ENCODE data around the gene FXYD2.

DNA sequence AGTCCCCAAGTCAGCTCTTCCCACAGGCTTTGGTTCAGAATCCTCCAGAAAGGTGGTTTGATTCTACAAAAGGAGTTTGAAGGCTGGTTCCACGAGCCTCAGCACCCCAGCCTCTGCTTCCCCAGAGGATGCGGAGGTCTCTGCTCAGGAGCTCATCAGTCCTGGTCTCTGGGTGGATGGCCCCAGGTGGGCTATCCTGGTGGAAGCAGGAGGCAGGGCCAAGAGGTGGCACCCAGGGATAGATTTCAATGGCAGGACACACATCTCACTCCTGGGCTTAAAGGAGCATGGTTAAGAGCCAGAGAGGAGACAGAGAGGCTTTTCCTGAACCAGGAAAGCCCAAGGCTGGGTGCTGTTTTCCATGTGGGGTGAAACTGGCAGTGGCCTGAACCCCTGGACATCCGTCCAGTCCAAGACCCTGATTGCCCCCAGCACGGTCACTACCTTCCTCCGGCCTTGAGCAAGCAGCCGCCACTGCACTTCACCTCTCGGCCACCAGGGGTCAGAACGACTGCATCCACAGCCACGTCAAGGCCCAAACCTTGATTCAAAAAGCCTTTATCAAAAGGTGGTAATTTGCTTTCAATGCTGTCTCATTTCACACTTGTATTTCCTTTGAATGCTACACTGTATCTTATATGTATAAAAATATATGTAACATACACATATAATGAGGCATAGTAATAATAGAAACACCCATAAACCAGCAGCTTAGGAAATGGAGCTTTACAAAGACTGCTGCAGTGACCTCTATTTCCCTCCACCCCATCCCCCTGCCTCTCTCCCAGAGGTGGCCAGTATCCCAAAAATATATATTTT is 19.3 kb upstream of the FXYD2 start:
- no peak for TF ChIP-seq EZH2 (IDR thresholded peaks at IDR 0.05; ENCODE audit: low read length, unreplicated experiment)
- TF ChIP-seq, protein P1, sequence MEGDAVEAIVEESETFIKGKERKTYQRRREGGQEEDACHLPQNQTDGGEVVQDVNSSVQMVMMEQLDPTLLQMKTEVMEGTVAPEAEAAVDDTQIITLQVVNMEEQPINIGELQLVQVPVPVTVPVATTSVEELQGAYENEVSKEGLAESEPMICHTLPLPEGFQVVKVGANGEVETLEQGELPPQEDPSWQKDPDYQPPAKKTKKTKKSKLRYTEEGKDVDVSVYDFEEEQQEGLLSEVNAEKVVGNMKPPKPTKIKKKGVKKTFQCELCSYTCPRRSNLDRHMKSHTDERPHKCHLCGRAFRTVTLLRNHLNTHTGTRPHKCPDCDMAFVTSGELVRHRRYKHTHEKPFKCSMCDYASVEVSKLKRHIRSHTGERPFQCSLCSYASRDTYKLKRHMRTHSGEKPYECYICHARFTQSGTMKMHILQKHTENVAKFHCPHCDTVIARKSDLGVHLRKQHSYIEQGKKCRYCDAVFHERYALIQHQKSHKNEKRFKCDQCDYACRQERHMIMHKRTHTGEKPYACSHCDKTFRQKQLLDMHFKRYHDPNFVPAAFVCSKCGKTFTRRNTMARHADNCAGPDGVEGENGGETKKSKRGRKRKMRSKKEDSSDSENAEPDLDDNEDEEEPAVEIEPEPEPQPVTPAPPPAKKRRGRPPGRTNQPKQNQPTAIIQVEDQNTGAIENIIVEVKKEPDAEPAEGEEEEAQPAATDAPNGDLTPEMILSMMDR (conservative IDR thresholded peaks at IDR 0.05; ENCODE audit: low read depth, low read length), result peak; percentile 97
- no peak for TF ChIP-seq EZH2phosphoT487 (IDR thresholded peaks at IDR 0.05; ENCODE audit: borderline replicate concordance, low read length)
